CD14-positive monocyte (primary cell): Measurements from ENCODE around the gene BMP7. TPM values are rescaled to one million over a fixed set of nuclear protein-coding genes. Genes with fewer than 3 reads are reported as not detected.

Experiments
- DNase-seq, 3 donors: peaks; one replicate each; pipeline ENCODE4 v3.0.0-alpha.2; 2011 to 2022
- H2AFZ ChIP-seq: 2 replicates; pipeline ENCODE4 v1.6.0; 2012; ENCODE audit warnings: mild to moderate bottlenecking, low read depth, low read length, inconsistent platforms; ENCODE audit not compliant: insufficient read depth, poor library complexity, severe bottlenecking
- H3K27ac ChIP-seq, 2 donors: 1 replicate in 1 of 2; 2 replicates in 1 of 2; pipeline ENCODE4 v1.5.1; 2012 to 2013; ENCODE audit warnings: low read length in 2 of 2, control low read depth in 1 of 2, inconsistent platforms in 1 of 2, low read depth in 1 of 2, mild to moderate bottlenecking in 1 of 2
- H3K27me3 ChIP-seq, 2 donors: one replicate each; pipeline versions ENCODE4 v1.6.0 to v1.6.1; 2011 to 2013; ENCODE audit warnings: low read length in 2 of 2; ENCODE audit not compliant: control insufficient read depth in 2 of 2, insufficient read depth in 2 of 2
- H3K36me3 ChIP-seq, 2 donors: replicated peaks in 1 of 2; 1 replicate in 1 of 2; 2 replicates in 1 of 2; pipeline versions ENCODE4 v1.5.1 to v1.6.1; 2012 to 2013; ENCODE audit warnings: low read length in 2 of 2, control low read depth in 1 of 2, inconsistent platforms in 1 of 2, mild to moderate bottlenecking in 1 of 2; ENCODE audit not compliant: insufficient read depth in 2 of 2, control insufficient read depth in 1 of 2
- H3K4me1 ChIP-seq, 2 donors: 1 replicate in 1 of 2; 2 replicates in 1 of 2; pipeline versions ENCODE4 v1.5.1 to v1.6.1; 2012 to 2013; ENCODE audit warnings: low read length in 2 of 2, control low read depth in 1 of 2, inconsistent platforms in 1 of 2, mild to moderate bottlenecking in 1 of 2, moderate library complexity in 1 of 2; ENCODE audit not compliant: insufficient read depth in 2 of 2, control insufficient read depth in 1 of 2
- H3K4me2 ChIP-seq: replicated peaks from 2 replicates; pipeline ENCODE3; 2012; ENCODE audit warnings: low read length, moderate library complexity, mild to moderate bottlenecking; ENCODE audit not compliant: poor library complexity, severe bottlenecking; ENCODE audit errors: extremely low read depth
- H3K4me3 ChIP-seq, 3 experiments: fragments of 200-600 bp in 1 of 3; sonication (generic) in 1 of 3; replicated peaks in 1 of 3; 1 replicate in 2 of 3; 2 replicates in 1 of 3; pipeline ENCODE4 v1.5.1; 2011 to 2013; ENCODE audit warnings: low read length in 3 of 3, mild to moderate bottlenecking in 3 of 3, control low read depth in 2 of 3, low read depth in 2 of 3, inconsistent platforms in 1 of 3, moderate library complexity in 1 of 3
- H3K79me2 ChIP-seq: 2 replicates; pipeline ENCODE4 v1.6.0; 2012; ENCODE audit warnings: mild to moderate bottlenecking, control low read depth, inconsistent platforms, low read length, moderate library complexity; ENCODE audit not compliant: insufficient read depth
- H3K9ac ChIP-seq: 2 replicates; pipeline ENCODE4 v1.6.0; 2017; ENCODE audit warnings: low read length, mild to moderate bottlenecking; ENCODE audit not compliant: insufficient read depth, poor library complexity, severe bottlenecking
- H3K9me3 ChIP-seq, 2 donors: replicated peaks in 1 of 2; 1 replicate in 1 of 2; 2 replicates in 1 of 2; pipeline versions ENCODE4 v1.5.1 to v1.6.1; 2012 to 2013; ENCODE audit warnings: low read length in 2 of 2, control low read depth in 1 of 2; ENCODE audit not compliant: control insufficient read depth in 1 of 2, insufficient read depth in 1 of 2
- H4K20me1 ChIP-seq: 2 replicates; pipeline ENCODE4 v1.6.0; 2012; ENCODE audit warnings: mild to moderate bottlenecking, low read length, control low read depth, moderate library complexity; ENCODE audit not compliant: insufficient read depth
- H3K27ac Mint-ChIP-seq, 7 donors: one replicate each; pipeline ENCODE4 v1.8.0; 2020; ENCODE audit warnings: mild to moderate bottlenecking in 7 of 7, mixed read lengths in 7 of 7, moderate library complexity in 6 of 7, inconsistent platforms in 2 of 7
- H3K27me3 Mint-ChIP-seq, 3 donors: one replicate each; pipeline ENCODE4 v1.8.0; 2021 to 2022; ENCODE audit warnings: low read depth in 3 of 3, mild to moderate bottlenecking in 3 of 3, mixed read lengths in 3 of 3, moderate library complexity in 3 of 3, inconsistent platforms in 1 of 3
- H3K36me3 Mint-ChIP-seq, 2 donors: one replicate each; pipeline ENCODE4 v1.8.0; 2020; ENCODE audit warnings: mixed read lengths in 2 of 2, inconsistent platforms in 1 of 2, mild to moderate bottlenecking in 1 of 2
- H3K4me1 Mint-ChIP-seq: one replicate; pipeline ENCODE4 v1.8.0; 2020; ENCODE audit warnings: mild to moderate bottlenecking, mixed read lengths
- H3K4me3 Mint-ChIP-seq, 2 donors: one replicate each; pipeline ENCODE4 v1.8.0; 2020; ENCODE audit warnings: mild to moderate bottlenecking in 2 of 2, mixed read lengths in 2 of 2, moderate library complexity in 1 of 2
- H3K9me3 Mint-ChIP-seq, 7 donors: one replicate each; pipeline ENCODE4 v1.8.0; 2020 to 2022; ENCODE audit warnings: mixed read lengths in 7 of 7, mild to moderate bottlenecking in 6 of 7, moderate library complexity in 6 of 7, inconsistent platforms in 2 of 7
- CTCF ChIP-seq: fragments of 200-600 bp; IDR thresholded peaks from one replicate; pipeline ENCODE4 v1.8.0; 2022; ENCODE audit warnings: antibody characterized with exemption, mild to moderate bottlenecking
- WGBS: methylation state at CpG from one replicate; pipeline ENCODE4 v1.1.5; 2013; ENCODE audit warnings: missing lambda C conversion rate; ENCODE audit not compliant: insufficient coverage; 5-methylcytosine and 5-hydroxymethylcytosine counted together
- intact Hi-C, 2 donors: fragments of 100-400 bp; cut with micrococcal nuclease; formaldehyde crosslinking; loops; one replicate each; pipeline versions ENCODE4 v1.15.0 to v1.15.1; 2023
- polyA plus RNA-seq, 3 donors: library from polyadenylated mRNA; depleted of rRNA in 1 of 3; unstranded in 2 of 3; stranded (reverse) in 1 of 3; fragments of 300-500 nt in 2 of 3; fragments of >200 nt in 1 of 3; fragmentation: Illumina TruSeq in 2 of 3; gene quantifications; 1 replicate in 2 of 3; 2 replicates in 1 of 3; pipeline ENCODE4 v1.2.3, GENCODE V29; 2012 to 2021

The BMP7 gene
- polyA plus RNA-seq, 3 donors, result not detected

- Histone ChIP-seq H3K9me3 (no peaks in the 10 kb centered on the region), H3K79me2 (no peaks in the 10 kb centered on the region), H3K4me2 (no peak overlapping the region), H3K4me1 (no peaks in the 10 kb centered on the region), H3K27me3 (no peaks in the 10 kb centered on the region), H3K36me3 (no peaks in the 10 kb centered on the region), H4K20me1 (no peaks in the 10 kb centered on the region), H2AFZ (no peak overlapping the region), H3K9ac (no peak overlapping the region), H3K27ac (no peak overlapping the region), H3K4me3 (no peak overlapping the region)
- Mint-ChIP-seq H3K4me3 (no peak overlapping the region), H3K27me3 (peaks cover 11 to 23% (median 13%) of the 10 kb centered on the region in 3 donors), H3K36me3 (no peaks in the 10 kb centered on the region), H3K27ac (peak overlapping the region in 1 of 7 donors; percentile 41), H3K9me3 (peaks cover 0 to 8% (median 0%) of the 10 kb centered on the region in 7 donors), H3K4me1 (no peaks in the 10 kb centered on the region)
- WGBS, result 64% methylated on average over 3 of the region's 10 CpGs
- intact Hi-C loops, result no loop called here
- no peak for DNase-seq
- TF ChIP-seq CTCF, result no peak
Observed at GRCh38 chr20:57180387-57180786, 86.1 kb downstream of the BMP7 start.

GRCh38 chr20:57179265-57179664, 87.2 kb downstream of the BMP7 start:
- no peak for TF ChIP-seq CTCF
- Mint-ChIP-seq H3K27ac (no peak overlapping the region), H3K4me1 (no peaks in the 10 kb centered on the region), H3K36me3 (no peaks in the 10 kb centered on the region), H3K4me3 (no peak overlapping the region), H3K27me3 (peaks cover 11 to 23% (median 13%) of the 10 kb centered on the region in 3 donors), H3K9me3 (peaks cover 0 to 6% (median 0%) of the 10 kb centered on the region in 7 donors)
- H3K4me2 ChIP-seq, result no peak overlapping the region
- DNase-seq, result no peak
- H3K27me3 ChIP-seq, result no peaks in the 10 kb centered on the region
- H4K20me1 ChIP-seq, result no peaks in the 10 kb centered on the region
- H2AFZ ChIP-seq, result no peak overlapping the region
- H3K36me3 ChIP-seq, result no peaks in the 10 kb centered on the region
- no peaks in the 10 kb centered on the region for H3K9me3 ChIP-seq
- no peaks in the 10 kb centered on the region for H3K4me1 ChIP-seq
- no peak overlapping the region for H3K9ac ChIP-seq
- 74% methylated on average over 10 of the region's 20 CpGs for WGBS
- no peak overlapping the region for H3K27ac ChIP-seq
- intact Hi-C loops, result no loop called here
- H3K79me2 ChIP-seq, result no peaks in the 10 kb centered on the region
- no peak overlapping the region for H3K4me3 ChIP-seq
